ENCODE measurements around the gene PLSCR5.

PLSCR5 gene

DNA sequence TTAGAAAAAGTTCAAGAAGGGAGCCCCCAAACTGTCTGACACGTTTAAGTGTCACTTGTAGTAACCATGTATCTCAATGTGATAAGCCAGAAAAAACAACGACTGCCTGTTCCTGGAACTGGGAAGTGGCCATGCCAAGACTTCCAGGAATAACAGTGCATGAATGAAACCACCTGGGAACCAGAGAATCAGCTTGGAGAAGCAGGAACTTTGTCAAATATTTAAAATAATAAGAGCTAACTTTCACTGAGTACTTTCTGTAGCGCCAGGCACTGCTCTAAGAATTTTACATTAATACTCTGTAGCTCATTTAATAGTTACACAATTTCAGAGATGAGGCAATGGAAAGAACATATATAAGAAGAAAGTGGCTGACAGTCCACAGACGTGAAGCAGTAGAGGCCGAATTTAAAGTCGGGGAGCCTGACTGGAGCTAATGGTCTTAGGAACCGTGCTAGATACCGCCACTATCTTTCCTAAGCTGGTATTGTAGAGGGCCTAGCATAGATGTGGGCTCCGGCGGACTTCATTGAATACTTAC is 61.6 kb downstream of the PLSCR5 start:
- no peak for DNase-seq

DNA sequence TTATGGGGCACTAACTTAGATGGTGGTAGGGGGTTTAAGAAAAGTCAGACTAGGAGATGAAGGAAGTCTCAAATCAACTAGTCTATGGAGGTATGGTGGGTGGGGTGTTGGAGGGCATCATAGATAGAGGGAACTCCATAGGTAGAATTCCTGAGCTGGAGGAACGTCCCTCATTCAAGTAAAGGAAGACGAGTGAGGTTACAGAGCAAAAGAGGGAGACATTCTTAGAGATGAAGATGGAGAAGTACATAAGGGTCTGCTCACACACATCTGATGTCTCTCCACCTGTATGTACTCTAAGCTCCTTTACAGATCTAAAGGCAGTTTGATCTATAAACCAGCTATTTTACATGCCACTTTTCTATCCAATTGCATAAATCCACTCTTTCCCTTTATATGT is 62.2 kb downstream of the PLSCR5 start:
- no peak for DNase-seq

- no peak for DNase-seq
Observed at GRCh38 chr3:146542179-146542578, 63.0 kb downstream of the PLSCR5 start.

- DNase-seq: no peak
Observed at GRCh38 chr3:146540978-146541377, 64.2 kb downstream of the PLSCR5 start.

DNA sequence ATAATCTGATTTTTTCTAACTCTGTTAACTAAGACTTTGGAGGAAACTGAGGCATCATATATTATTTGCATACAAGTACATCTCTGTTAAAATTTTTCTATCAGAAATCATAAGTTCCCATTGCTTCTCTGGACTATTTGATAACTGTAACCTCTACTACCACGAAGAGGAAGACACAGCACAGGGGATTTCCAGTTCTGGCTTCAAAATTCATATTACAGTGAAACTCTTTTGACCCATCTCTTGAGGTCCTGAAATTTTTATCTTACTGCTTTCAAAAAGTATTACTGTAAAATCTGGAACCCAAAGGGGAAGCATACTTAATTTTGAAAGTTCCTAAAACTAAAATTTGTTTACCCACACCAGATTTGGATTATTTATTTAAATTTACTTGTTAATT is 64.9 kb downstream of the PLSCR5 start:
- no peak for DNase-seq

DNA sequence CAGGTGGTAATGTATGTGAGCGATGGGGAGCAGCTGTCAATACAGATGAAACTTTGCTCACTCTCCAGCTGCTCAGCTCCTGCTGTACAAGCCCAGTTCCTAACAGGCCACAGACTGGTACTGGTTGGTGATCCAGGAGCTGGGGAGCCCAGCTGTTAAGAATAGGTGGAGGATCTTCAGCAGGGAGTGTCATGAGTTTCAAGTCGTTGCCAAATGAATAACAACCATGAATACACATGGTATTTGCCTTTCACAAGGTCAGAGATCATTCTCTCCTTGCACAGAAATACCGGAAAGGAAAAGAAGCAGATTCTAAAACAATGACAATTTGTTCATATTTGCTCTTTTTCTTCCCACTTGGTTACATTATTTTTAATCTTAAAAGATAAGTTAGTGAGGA is 65.8 kb downstream of the PLSCR5 start:
- no peak for DNase-seq

- DNase-seq: no peak
Observed at GRCh38 chr3:146537603-146538002, 67.5 kb downstream of the PLSCR5 start.

DNA sequence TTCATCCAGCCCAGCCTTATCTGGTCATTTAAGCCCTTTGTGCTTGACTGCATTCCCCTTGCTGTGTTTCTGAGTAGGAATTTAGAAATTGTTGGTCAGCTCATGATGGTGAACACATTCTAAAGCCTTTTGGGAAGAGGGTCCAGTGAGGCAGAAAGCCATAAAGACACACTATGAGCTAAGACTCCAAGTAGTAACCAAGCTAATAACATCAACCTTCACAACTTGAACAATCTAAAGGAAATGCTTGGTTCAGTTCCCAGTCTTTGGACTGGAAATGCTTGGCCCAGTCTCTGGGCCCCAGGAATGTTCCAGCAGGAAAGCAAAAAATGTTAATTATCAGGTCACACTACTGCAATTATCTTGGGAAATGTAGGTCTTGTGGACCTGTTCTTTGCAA is 68.5 kb downstream of the PLSCR5 start:
- DNase-seq: no peak
